Keratinocyte (primary cell): Measurements from ENCODE around the gene IRF4. TPM values are rescaled to one million over a fixed set of nuclear protein-coding genes. Genes with fewer than 3 reads are reported as not detected.

Experiments
- DNase-seq: peaks from one replicate; pipeline ENCODE4 v3.0.0-alpha.2; 2011; ENCODE audit warnings: low read depth, missing footprints, low spot score
- FAIRE-seq: peaks from 2 replicates; lab custom pipeline; 2011; peaks lifted over from hg19 to GRCh38; lab: Jason Lieb, UNC
- H2AFZ ChIP-seq: 2 replicates; pipeline ENCODE4 v1.6.0; 2012; ENCODE audit warnings: low read length, control low read depth, inconsistent platforms; ENCODE audit not compliant: control insufficient read depth
- H3K27ac ChIP-seq: 2 replicates; pipeline ENCODE4 v1.5.1; 2011; ENCODE audit warnings: low read length; ENCODE audit not compliant: control insufficient read depth, insufficient read depth
- H3K27me3 ChIP-seq: 3 replicates; pipeline ENCODE4 v1.6.0; 2011; ENCODE audit warnings: low read length; ENCODE audit not compliant: control insufficient read depth, insufficient read depth; ENCODE audit errors: extremely low read depth
- H3K36me3 ChIP-seq, 2 experiments: 2 replicates in 1 of 2; 3 replicates in 1 of 2; pipeline ENCODE4 v1.5.1; 2011; ENCODE audit warnings: low read length in 2 of 2, mild to moderate bottlenecking in 1 of 2; ENCODE audit not compliant: control insufficient read depth in 2 of 2, insufficient read depth in 2 of 2; ENCODE audit errors: extremely low read depth in 1 of 2
- H3K4me1 ChIP-seq: 3 replicates; pipeline ENCODE4 v1.5.1; 2011; ENCODE audit warnings: low read length; ENCODE audit not compliant: control insufficient read depth, insufficient read depth; ENCODE audit errors: extremely low read depth
- H3K4me2 ChIP-seq: 3 replicates; pipeline ENCODE4 v1.6.0; 2011; ENCODE audit warnings: low read depth, low read length; ENCODE audit not compliant: control insufficient read depth, insufficient read depth; ENCODE audit errors: extremely low read depth
- H3K4me3 ChIP-seq, 3 experiments: fragments of 200-600 bp in 1 of 3; sonication (generic) in 1 of 3; 2 replicates in 2 of 3; 3 replicates in 1 of 3; pipeline ENCODE4 v1.5.1; 2011 to 2016; ENCODE audit warnings: low read length in 3 of 3, mild to moderate bottlenecking in 3 of 3, control low read depth in 2 of 3, inconsistent platforms in 1 of 3, low read depth in 1 of 3, mixed read lengths in 1 of 3, mixed run types in 1 of 3, moderate library complexity in 1 of 3; ENCODE audit not compliant: control insufficient read depth in 2 of 3, insufficient read depth in 2 of 3; ENCODE audit errors: extremely low read depth in 1 of 3
- H3K79me2 ChIP-seq: 2 replicates; pipeline ENCODE4 v1.6.0; 2012; ENCODE audit warnings: low read length; ENCODE audit not compliant: control insufficient read depth, insufficient read depth
- H3K9ac ChIP-seq: 3 replicates; pipeline ENCODE4 v1.6.0; 2011; ENCODE audit warnings: low read length; ENCODE audit not compliant: control insufficient read depth, insufficient read depth; ENCODE audit errors: extremely low read depth
- H3K9me1 ChIP-seq: 3 replicates; pipeline ENCODE4 v1.6.0; 2011; ENCODE audit warnings: low read length; ENCODE audit not compliant: control insufficient read depth, insufficient read depth; ENCODE audit errors: extremely low read depth
- H3K9me3 ChIP-seq: 2 replicates; pipeline ENCODE4 v1.5.1; 2012; ENCODE audit warnings: low read depth, low read length; ENCODE audit not compliant: control insufficient read depth
- H4K20me1 ChIP-seq: 3 replicates; pipeline ENCODE4 v1.6.0; 2011; ENCODE audit warnings: low read length; ENCODE audit not compliant: control insufficient read depth, insufficient read depth; ENCODE audit errors: extremely low read depth
- CTCF ChIP-seq, 3 experiments: IDR thresholded peaks in 1 of 3; conservative IDR thresholded peaks in 1 of 3; optimal IDR thresholded peaks in 1 of 3; 2 replicates in 2 of 3; 3 replicates in 1 of 3; pipeline versions ENCODE3 to v1.5.1; 2011; ENCODE audit warnings: low read length in 3 of 3, mild to moderate bottlenecking in 3 of 3, moderate library complexity in 2 of 3, control low read depth in 1 of 3, inconsistent platforms in 1 of 3; ENCODE audit not compliant: insufficient read depth in 2 of 3; ENCODE audit errors: extremely low read depth in 1 of 3
- EZH2 ChIP-seq: IDR thresholded peaks from one replicate; pipeline ENCODE4 v1.6.1; 2012; ENCODE audit warnings: inconsistent platforms, mild to moderate bottlenecking, low read length, moderate library complexity
- dilution Hi-C: fragments of 300-500 bp; cut with MboI; formaldehyde crosslinking; loops from one replicate; pipeline ENCODE4 v1.7.0; 2020; ENCODE audit warnings: low sequenced_read_pairs; ENCODE audit not compliant: extremely low pct_ligation_motif_present
- polyA plus RNA-seq, 5 experiments: library from polyadenylated mRNA; depleted of rRNA in 3 of 5; stranded (reverse) in 3 of 5; stranded (forward) in 1 of 5; unstranded in 1 of 5; fragments of >200 nt; gene quantifications; 1 replicate in 1 of 5; 2 replicates in 3 of 5; 3 replicates in 1 of 5; pipeline versions ENCODE4 v1.2.1 to v1.2.3, GENCODE V29; 2011 to 2012; ENCODE audit warnings: missing spikeins in 2 of 5, low read depth in 1 of 5, low replicate concordance in 1 of 5

The IRF4 gene
- polyA plus RNA-seq, 1 donor (not counting 4 experiments of a cell fraction or from before 2014, with no cell fraction given), result 0.12 TPM

GRCh38 chr6:397056-397455 lies 5.5 kb downstream of the IRF4 start:
- Histone ChIP-seq H3K4me1 (peaks cover 4% of the 10 kb centered on the region), H3K9me3 (no peaks in the 10 kb centered on the region), H3K9me1 (no peaks in the 10 kb centered on the region), H4K20me1 (no peaks in the 10 kb centered on the region), H3K4me2 (no peak overlapping the region), H3K9ac (no peak overlapping the region), H3K4me3 (no peak overlapping the region), H3K27ac (no peak overlapping the region), H3K79me2 (no peaks in the 10 kb centered on the region), H3K27me3 (peaks cover 44% of the 10 kb centered on the region), H2AFZ (no peak overlapping the region), H3K36me3 (no peaks in the 10 kb centered on the region)
- no peak for TF ChIP-seq CTCF (optimal IDR thresholded peaks at IDR 0.05 in 1 of 3, IDR thresholded peaks at IDR 0.05 in 1 of 3, conservative IDR thresholded peaks at IDR 0.05 in 1 of 3; ENCODE audit: extremely low read depth in 1 of 3, insufficient read depth in 2 of 3, low read length in 3 of 3)
- TF ChIP-seq EZH2, result no peak
- DNase-seq, result no peak
- dilution Hi-C loops, result no loop called here
- FAIRE-seq, result no peak

- Histone ChIP-seq H3K27me3 (peaks cover 39% of the 10 kb centered on the region), H3K9ac (no peak overlapping the region), H4K20me1 (no peaks in the 10 kb centered on the region), H3K4me3 (no peak overlapping the region), H3K36me3 (no peaks in the 10 kb centered on the region), H3K4me1 (peaks cover 3% of the 10 kb centered on the region), H3K4me2 (no peak overlapping the region), H3K9me3 (no peaks in the 10 kb centered on the region), H3K27ac (no peak overlapping the region), H3K79me2 (no peaks in the 10 kb centered on the region), H2AFZ (no peak overlapping the region), H3K9me1 (no peaks in the 10 kb centered on the region)
- DNase-seq, result no peak
- FAIRE-seq, result no peak
- dilution Hi-C loops, result no loop called here
- TF ChIP-seq EZH2 (no peak), CTCF (optimal IDR thresholded peaks at IDR 0.05 in 1 of 3, IDR thresholded peaks at IDR 0.05 in 1 of 3, conservative IDR thresholded peaks at IDR 0.05 in 1 of 3; ENCODE audit: extremely low read depth in 1 of 3, insufficient read depth in 2 of 3, low read length in 3 of 3) (no peak)
Observed at GRCh38 chr6:397604-398003, 6.1 kb downstream of the IRF4 start.
